PC-9 (cell line): ENCODE measurements around the gene DNAH7.

Source experiments
- EZH2 ChIP-seq: fragments of 200-600 bp; sonication (generic); IDR thresholded peaks from 2 replicates; pipeline ENCODE4 v1.8.0; 2017; ENCODE audit warnings: antibody characterized with exemption, low read depth
- TF ChIP-seq, protein P1 (sequence below): fragments of 200-600 bp; sonication (generic); conservative IDR thresholded peaks from 2 replicates; pipeline ENCODE4 v1.6.1; 2017; ENCODE audit warnings: mixed run types, antibody characterized with exemption, mild to moderate bottlenecking, moderate library complexity

DNA sequence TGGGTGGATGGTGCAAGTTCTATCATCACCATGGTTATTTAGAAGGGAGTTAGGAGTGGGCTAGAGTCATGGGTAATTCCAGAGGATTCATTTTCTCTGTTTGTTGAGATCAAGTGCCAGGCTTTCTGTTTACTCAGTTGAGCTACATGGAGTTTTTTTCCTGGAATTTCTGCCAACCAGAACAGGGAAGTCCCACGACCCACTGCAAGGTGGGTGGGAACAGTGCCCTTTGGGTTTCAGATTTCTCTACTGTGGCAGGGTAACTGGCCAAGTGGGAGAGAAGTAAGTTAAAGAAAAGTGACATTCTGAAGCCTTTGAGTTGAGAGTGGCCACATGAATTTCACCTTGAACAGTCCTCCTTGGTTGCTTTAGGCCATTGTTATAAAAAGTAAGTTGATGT is 272.8 kb downstream of the DNAH7 start:
- TF ChIP-seq, protein P1, sequence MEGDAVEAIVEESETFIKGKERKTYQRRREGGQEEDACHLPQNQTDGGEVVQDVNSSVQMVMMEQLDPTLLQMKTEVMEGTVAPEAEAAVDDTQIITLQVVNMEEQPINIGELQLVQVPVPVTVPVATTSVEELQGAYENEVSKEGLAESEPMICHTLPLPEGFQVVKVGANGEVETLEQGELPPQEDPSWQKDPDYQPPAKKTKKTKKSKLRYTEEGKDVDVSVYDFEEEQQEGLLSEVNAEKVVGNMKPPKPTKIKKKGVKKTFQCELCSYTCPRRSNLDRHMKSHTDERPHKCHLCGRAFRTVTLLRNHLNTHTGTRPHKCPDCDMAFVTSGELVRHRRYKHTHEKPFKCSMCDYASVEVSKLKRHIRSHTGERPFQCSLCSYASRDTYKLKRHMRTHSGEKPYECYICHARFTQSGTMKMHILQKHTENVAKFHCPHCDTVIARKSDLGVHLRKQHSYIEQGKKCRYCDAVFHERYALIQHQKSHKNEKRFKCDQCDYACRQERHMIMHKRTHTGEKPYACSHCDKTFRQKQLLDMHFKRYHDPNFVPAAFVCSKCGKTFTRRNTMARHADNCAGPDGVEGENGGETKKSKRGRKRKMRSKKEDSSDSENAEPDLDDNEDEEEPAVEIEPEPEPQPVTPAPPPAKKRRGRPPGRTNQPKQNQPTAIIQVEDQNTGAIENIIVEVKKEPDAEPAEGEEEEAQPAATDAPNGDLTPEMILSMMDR = no peak
- TF ChIP-seq EZH2 = no peak
